Peyer's patch (tissue), 4 donors: ENCODE data around the gene RNF26.

Source experiments
- CTCF ChIP-seq, 6 experiments: fragments of 450-650 bp in 4 of 6; fragments of 200-600 bp in 2 of 6; sonication (generic) in 1 of 6; IDR thresholded peaks; one replicate each; pipeline ENCODE4 v1.5.1; 2017 to 2019; ENCODE audit warnings: antibody characterized with exemption in 6 of 6, mild to moderate bottlenecking in 3 of 6, moderate library complexity in 1 of 6
- POLR2A ChIP-seq, 2 donors: fragments of 450-650 bp; IDR thresholded peaks; one replicate each; pipeline ENCODE4 v1.5.1; 2017; ENCODE audit warnings: antibody characterized with exemption in 2 of 2, mild to moderate bottlenecking in 2 of 2, moderate library complexity in 2 of 2

GRCh38 chr11:119378851-119379465, 44.6 kb downstream of the RNF26 start:
- no peak for TF ChIP-seq POLR2A (IDR thresholded peaks at IDR 0.05)
- TF ChIP-seq CTCF (IDR thresholded peaks at IDR 0.05) = no peak
